GM19395 (cell line): ENCODE results near the gene ADAMTSL2.

ENCODE experiments used
- ATAC-seq: cut with Tn5 transposase; IDR thresholded peaks from one replicate; pipeline ENCODE4 v1.9.1; 2021; ENCODE audit warnings: mild to moderate bottlenecking, moderate library complexity; ENCODE audit not compliant: unreplicated experiment

The ADAMTSL2 gene

GRCh38 chr9:133529874-133530273 is 4.6 kb upstream of the ADAMTSL2 start:
- no peak for ATAC-seq

DNA sequence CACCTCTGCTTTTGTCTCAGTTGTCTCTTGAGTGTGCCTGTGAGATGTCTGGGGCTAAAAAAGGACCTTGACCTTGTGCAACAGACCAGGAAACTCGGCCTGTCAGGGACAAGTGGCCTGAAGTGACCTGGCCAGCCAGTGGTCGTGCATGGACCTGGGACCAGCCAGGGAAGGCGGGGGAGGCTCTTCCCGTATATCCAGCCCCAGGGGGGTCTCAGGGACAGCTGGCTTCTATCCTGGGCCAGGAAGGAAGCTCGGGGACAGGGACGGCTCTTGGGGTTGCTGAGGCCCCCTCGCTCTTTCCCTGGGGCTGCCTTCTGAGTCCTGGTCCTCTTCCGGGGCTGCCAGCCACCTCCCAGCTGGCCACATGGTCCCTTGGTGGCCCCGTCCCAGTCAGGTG is 3.2 kb upstream of the ADAMTSL2 start:
- ATAC-seq, result no peak

GRCh38 chr9:133532937-133533668 is 1.4 kb upstream of the ADAMTSL2 start:
- ATAC-seq, result no peak

DNA sequence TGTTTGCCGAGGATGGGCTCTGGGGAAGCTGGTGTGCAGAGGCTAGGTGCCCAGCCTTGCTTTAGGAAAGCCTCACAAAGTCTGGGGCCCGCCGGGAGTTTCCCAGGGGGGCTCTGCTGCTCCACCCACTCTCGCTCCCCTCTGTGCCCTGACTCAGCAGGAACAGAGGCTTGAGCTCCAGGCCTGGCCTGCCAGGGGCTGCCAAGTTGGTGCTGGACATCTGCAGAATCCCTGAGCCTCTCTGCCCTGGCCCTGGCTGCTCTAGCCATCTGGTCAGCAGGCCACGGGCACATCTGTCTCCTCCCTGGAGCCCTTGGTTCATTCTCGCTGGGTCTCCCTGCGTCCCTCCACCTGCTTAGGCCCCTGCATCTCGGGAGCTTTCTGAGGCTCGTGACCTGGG is 647 bp upstream of the ADAMTSL2 start:
- ATAC-seq, result no peak

- ATAC-seq, result no peak
These were observed 888 bp downstream of the ADAMTSL2 start for GRCh38 chr9:133535306-133535877.

DNA sequence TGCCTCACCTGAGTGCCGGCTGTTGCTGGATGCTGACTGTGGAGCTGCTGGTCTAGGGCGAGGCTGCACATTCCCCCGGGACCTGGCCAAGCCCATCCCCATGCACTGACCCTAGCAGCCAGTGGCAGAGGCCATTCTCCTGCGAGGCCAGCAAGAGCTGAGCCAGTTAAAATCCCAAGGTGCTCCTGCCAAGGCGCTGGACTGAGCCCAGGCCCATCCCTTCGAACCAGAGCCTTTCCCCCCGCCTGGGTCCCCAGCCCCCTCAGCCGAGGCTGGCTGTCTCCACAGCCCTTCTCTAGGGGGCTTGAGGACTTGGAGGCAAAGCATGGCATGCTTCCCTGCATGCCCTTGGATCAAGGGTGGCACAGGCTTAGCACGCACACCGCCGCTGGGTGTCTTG is 1.6 kb downstream of the ADAMTSL2 start:
- no peak for ATAC-seq

- ATAC-seq, result no peak
These were observed 2.0 kb downstream of the ADAMTSL2 start for GRCh38 chr9:133536536-133536935.

- ATAC-seq, result no peak
These were observed 2.8 kb downstream of the ADAMTSL2 start for GRCh38 chr9:133537257-133537656.

DNA sequence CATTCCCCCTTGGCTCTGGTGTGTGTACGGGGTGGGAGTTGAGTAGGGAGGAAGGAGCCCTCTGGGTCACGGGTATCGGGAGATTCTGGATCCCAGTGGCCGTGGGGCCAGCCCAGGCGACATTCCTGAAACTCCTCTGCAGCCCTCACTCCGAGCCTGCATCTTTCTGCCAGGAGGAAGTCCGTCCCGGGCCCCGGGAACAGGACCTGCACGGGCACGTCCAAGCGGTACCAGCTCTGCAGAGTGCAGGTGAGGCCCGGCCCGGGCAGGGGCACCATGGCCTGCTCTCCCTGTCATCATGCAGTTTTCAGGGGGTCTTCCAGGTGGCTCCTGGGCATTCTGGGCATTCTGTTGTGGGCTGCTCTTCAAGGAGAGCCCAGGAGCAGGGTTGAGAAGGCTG is 3.7 kb downstream of the ADAMTSL2 start:
- ATAC-seq, result no peak

GRCh38 chr9:133538851-133539833 is 4.6 kb downstream of the ADAMTSL2 start:
- ATAC-seq, result no peak

- no peak for ATAC-seq
These were observed 5.6 kb downstream of the ADAMTSL2 start for GRCh38 chr9:133539991-133540697.

- no peak for ATAC-seq
These were observed 6.2 kb downstream of the ADAMTSL2 start for GRCh38 chr9:133540698-133541025.

GRCh38 chr9:133542002-133542401 is 7.5 kb downstream of the ADAMTSL2 start:
- no peak for ATAC-seq

- no peak for ATAC-seq
These were observed 9.4 kb downstream of the ADAMTSL2 start for GRCh38 chr9:133543772-133544467.

- no peak for ATAC-seq
These were observed 11.2 kb downstream of the ADAMTSL2 start for GRCh38 chr9:133545494-133546286.

DNA sequence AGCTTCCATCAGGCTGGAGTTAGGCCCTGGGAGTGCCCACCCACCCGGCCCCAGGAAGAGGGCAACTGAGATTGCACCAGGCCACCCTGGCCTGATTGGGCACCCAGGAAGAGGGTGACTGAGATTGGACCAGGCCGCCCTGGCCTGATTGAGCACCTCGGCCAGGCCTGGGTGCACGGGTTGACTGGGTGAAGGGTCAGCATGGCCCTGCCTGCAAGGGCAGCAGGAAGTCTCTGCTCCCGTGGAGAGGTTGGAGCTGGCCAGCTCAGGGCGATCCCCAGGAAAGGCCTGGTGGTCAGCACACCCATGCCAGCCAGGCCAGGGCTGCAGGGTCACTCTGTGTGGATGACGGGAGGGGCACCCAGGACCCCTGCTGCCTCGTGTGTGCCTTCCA is 11.8 kb downstream of the ADAMTSL2 start:
- ATAC-seq, result no peak

GRCh38 chr9:133547116-133547515 is 12.6 kb downstream of the ADAMTSL2 start:
- ATAC-seq, result no peak

- ATAC-seq, result no peak
These were observed 16.9 kb downstream of the ADAMTSL2 start for GRCh38 chr9:133551446-133551845.

DNA sequence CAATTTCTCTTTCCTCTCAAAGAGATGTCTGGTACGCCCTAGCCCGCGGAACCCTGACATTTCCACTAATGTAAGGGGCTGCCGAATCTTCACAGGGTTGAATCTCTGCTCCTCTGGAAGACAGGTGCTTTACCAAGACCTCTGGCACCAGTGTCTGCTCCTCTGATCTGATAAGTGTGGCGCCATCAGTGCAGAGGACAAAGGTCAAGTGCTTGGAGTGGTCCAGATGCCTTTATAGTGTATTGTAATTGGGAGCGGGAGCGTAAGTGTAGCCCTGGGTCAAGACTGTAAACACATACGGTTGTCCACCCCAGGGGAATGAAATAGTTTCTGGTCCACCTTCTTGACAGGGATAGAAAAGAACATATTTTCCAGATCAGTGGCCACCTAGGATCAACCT is 17.7 kb downstream of the ADAMTSL2 start:
- ATAC-seq, result no peak

DNA sequence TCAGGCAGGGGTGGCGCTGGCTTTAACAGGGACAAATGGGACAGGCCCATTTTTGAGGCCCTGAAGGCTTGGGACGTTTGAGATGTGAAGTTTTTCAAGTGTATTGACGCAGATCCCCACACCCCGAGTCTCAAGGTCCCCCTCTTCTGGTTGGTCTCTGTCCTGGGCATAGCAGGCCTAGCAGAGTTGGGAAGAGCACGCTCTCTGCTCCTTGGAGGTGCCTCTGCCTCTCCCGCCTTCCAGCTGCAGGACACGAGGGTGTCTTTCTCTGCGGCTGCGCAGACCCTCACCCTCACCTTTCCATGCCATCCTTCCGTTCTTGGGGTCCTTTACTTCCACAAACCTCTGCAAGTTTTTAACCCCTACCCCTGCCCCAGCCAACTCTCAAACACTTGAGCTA is 18.6 kb downstream of the ADAMTSL2 start:
- no peak for ATAC-seq
